ENCODE data around the gene PTPN2. TPM values are rescaled to one million over a fixed set of nuclear protein-coding genes. Genes with fewer than 3 reads are reported as not detected.

The PTPN2 gene
- total RNA-seq, 4 donors from 2014 or later: 33.7 to 60.5 (median 38.0) TPM

DNA sequence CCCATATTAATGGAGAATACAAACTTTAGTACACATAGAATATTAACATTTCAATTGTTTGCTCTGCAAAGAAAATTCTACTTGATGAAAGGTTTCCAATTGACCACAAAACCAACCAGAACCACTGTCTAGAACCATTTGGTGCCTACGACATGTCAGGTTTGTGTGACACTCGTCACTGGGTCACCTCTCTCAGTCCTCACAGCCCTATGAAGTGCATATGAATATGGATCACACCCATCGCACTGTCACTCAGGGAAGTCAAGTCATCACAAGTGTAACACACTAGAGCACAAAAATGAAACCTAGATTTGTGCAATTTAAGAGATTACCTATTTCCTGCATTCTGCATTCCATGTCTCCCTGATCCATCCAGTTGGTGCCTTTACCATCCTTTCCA lies 43.7 kb downstream of the PTPN2 start:
- TF ChIP-seq CTCF (IDR thresholded peaks at IDR 0.05; ENCODE audit: low read depth): no peak

- TF ChIP-seq CTCF (IDR thresholded peaks at IDR 0.05; ENCODE audit: low read depth): no peak
Observed at GRCh38 chr18:12839526-12840196, 44.4 kb downstream of the PTPN2 start.

DNA sequence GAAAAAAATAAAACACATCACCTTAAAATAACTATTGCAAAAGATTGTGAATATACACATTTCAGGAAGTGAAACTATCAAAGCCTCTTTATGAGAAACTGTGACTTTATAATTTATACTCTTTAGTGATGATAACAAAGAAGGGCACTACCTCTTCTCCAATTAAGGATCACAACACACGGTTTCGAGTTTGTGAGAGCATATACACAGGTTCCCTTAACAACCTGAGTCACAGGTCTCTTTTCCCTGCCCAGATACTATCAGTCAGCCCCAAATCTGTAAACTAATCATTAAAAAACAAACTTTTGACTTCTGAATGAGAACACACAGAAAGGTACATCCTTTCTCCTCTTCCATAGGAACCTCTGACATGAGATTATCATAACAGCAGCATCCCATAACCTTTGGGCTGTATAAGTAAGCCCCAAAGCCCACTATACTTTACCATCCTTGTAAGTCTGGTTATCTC lies 44.9 kb downstream of the PTPN2 start:
- no peak for TF ChIP-seq CTCF (IDR thresholded peaks at IDR 0.05; ENCODE audit: low read depth)

GRCh38 chr18:12838178-12838634 lies 45.8 kb downstream of the PTPN2 start:
- TF ChIP-seq CTCF (IDR thresholded peaks at IDR 0.05; ENCODE audit: low read depth): no peak

GRCh38 chr18:12837747-12838146 lies 46.3 kb downstream of the PTPN2 start:
- TF ChIP-seq CTCF (IDR thresholded peaks at IDR 0.05; ENCODE audit: low read depth): no peak

GRCh38 chr18:12836551-12836950 lies 47.5 kb downstream of the PTPN2 start:
- no peak for TF ChIP-seq CTCF (IDR thresholded peaks at IDR 0.05; ENCODE audit: low read depth)

DNA sequence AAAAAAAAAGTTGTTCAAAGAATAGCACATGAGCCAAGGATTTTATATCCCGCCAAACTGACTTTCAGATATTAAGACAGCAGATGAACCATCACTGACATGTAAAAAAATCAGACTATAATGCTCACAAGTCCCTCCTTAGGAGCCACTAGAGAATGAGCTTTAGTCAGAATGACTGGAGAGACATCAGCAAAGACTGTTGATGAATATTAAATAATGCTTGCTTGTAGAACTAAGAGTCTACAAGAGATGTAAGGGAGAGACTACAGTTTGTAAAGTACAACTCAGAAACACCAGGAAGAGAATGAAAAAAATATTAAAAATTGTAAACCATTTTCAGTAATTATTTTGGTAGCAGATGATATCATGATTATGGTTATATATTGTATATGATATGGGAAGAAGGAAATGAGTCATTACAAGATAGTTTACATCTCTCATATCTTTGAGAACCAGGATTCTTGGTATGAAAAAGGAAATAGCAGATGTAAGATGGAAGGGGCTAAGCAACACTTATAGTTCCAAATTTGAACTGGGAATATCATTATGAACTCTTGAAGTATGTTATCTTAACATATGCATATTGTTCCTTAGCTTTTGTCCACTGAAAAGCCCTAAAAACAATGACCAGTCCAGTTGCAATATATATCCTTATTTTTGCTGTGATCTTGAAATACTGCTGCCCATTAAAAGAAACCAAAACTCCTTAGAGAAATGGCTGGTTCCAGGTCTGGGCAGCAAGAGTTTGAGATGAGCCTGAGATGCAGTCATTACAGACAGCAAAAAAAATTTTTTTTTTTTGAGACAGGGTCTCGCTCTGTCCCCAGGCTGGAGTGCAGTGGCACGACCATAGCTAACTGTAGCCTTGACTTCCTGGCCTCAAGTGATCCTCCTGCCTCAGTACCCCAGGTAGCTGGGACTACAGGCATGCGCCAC lies 55.7 kb downstream of the PTPN2 start:
- no peak for TF ChIP-seq CTCF (IDR thresholded peaks at IDR 0.05; ENCODE audit: low read depth)

All from subcutaneous adipose tissue (tissue), 4 donors.